Measurements from ENCODE around the gene AHNAK2.
"Not testable (repeated sequence)": the region's sequence is repeated elsewhere in the genome, so short reads cannot be mapped to it uniquely, and the experiment has no call there.

Gene AHNAK2

GRCh38 chr14:104923640-104924420, 54.3 kb downstream of the AHNAK2 start:
- H3K27me3 ChIP-seq: peaks cover 23% of the 10 kb centered on the region
- TF ChIP-seq CTCF (IDR thresholded peaks at IDR 0.05): no peak
- H3K4me1 ChIP-seq (ENCODE audit: control insufficient read depth in 1 of 2, insufficient read depth in 1 of 2, low read depth in 1 of 2, low read length in 1 of 2): no peaks in the 10 kb centered on the region
- no peaks in the 10 kb centered on the region for H3K36me3 ChIP-seq
- no peak overlapping the region for H3K27ac ChIP-seq
- no peaks in the 10 kb centered on the region for H3K9me3 ChIP-seq
- no peak overlapping the region for H3K4me3 ChIP-seq (ENCODE audit: low read depth in 1 of 2, low read length in 1 of 2)

- no peaks in the 10 kb centered on the region for H3K9me3 ChIP-seq
- no peaks in the 10 kb centered on the region for H3K4me1 ChIP-seq (ENCODE audit: control insufficient read depth in 1 of 2, insufficient read depth in 1 of 2, low read depth in 1 of 2, low read length in 1 of 2)
- peaks cover 20% of the 10 kb centered on the region for H3K27me3 ChIP-seq
- no peak overlapping the region for H3K4me3 ChIP-seq (ENCODE audit: low read depth in 1 of 2, low read length in 1 of 2)
- no peaks in the 10 kb centered on the region for H3K36me3 ChIP-seq
- no peak for TF ChIP-seq CTCF (IDR thresholded peaks at IDR 0.05)
- H3K27ac ChIP-seq: no peak overlapping the region
These were observed 58.2 kb downstream of the AHNAK2 start for GRCh38 chr14:104919993-104920315.

- H3K36me3 ChIP-seq; H3K27ac ChIP-seq; H3K4me3 ChIP-seq (ENCODE audit: low read depth in 1 of 2, low read length in 1 of 2); H3K9me3 ChIP-seq; H3K4me1 ChIP-seq (ENCODE audit: control insufficient read depth in 1 of 2, insufficient read depth in 1 of 2, low read depth in 1 of 2, low read length in 1 of 2): not testable (repeated sequence)
- H3K27me3 ChIP-seq: peaks cover 20% of the 10 kb centered on the region
These were observed 58.8 kb downstream of the AHNAK2 start for GRCh38 chr14:104919152-104919992.

- Histone ChIP-seq H3K27ac (no peak overlapping the region), H3K27me3 (peaks cover 30% of the 10 kb centered on the region), H3K4me3 (ENCODE audit: low read depth in 1 of 2, low read length in 1 of 2) (no peak overlapping the region), H3K4me1 (ENCODE audit: control insufficient read depth in 1 of 2, insufficient read depth in 1 of 2, low read depth in 1 of 2, low read length in 1 of 2) (no peaks in the 10 kb centered on the region), H3K9me3 (no peaks in the 10 kb centered on the region), H3K36me3 (no peaks in the 10 kb centered on the region)
- no peak for TF ChIP-seq CTCF (IDR thresholded peaks at IDR 0.05)
These were observed 60.2 kb downstream of the AHNAK2 start for GRCh38 chr14:104917993-104918392.

- no peaks in the 10 kb centered on the region for H3K4me1 ChIP-seq (ENCODE audit: control insufficient read depth in 1 of 2, insufficient read depth in 1 of 2, low read depth in 1 of 2, low read length in 1 of 2)
- no peaks in the 10 kb centered on the region for H3K36me3 ChIP-seq
- no peaks in the 10 kb centered on the region for H3K9me3 ChIP-seq
- H3K4me3 ChIP-seq (ENCODE audit: low read depth in 1 of 2, low read length in 1 of 2): no peak overlapping the region
- no peak overlapping the region for H3K27ac ChIP-seq
- no peak for TF ChIP-seq CTCF (IDR thresholded peaks at IDR 0.05)
- peaks cover 30% of the 10 kb centered on the region for H3K27me3 ChIP-seq
These were observed 61.1 kb downstream of the AHNAK2 start for GRCh38 chr14:104917116-104917515.

- Histone ChIP-seq H3K27ac (no peak overlapping the region), H3K4me1 (ENCODE audit: control insufficient read depth in 1 of 2, insufficient read depth in 1 of 2, low read depth in 1 of 2, low read length in 1 of 2) (no peaks in the 10 kb centered on the region), H3K4me3 (ENCODE audit: low read depth in 1 of 2, low read length in 1 of 2) (no peak overlapping the region), H3K9me3 (no peaks in the 10 kb centered on the region), H3K27me3 (peaks cover 38% of the 10 kb centered on the region), H3K36me3 (no peaks in the 10 kb centered on the region)
- no peak for TF ChIP-seq CTCF (IDR thresholded peaks at IDR 0.05)
These were observed 64.7 kb downstream of the AHNAK2 start for GRCh38 chr14:104913435-104913834.
